Epidermal melanocyte (primary cell): ENCODE results near the gene NRXN3.

ENCODE experiments used
- DNase-seq: peaks from one replicate; pipeline ENCODE4 v3.0.0; 2011; ENCODE audit warnings: low spot score; ENCODE audit not compliant: insufficient read length

The NRXN3 gene

GRCh38 chr14:78319887-78320635 lies 149.9 kb downstream of the NRXN3 start:
- DNase-seq, result no peak

GRCh38 chr14:78324353-78324752 lies 154.2 kb downstream of the NRXN3 start:
- no peak for DNase-seq

- DNase-seq, result no peak
These were observed 155.7 kb downstream of the NRXN3 start for GRCh38 chr14:78325911-78326310.

- no peak for DNase-seq
These were observed 157.5 kb downstream of the NRXN3 start for GRCh38 chr14:78327426-78328221.

- no peak for DNase-seq
These were observed 159.2 kb downstream of the NRXN3 start for GRCh38 chr14:78329371-78329770.

- DNase-seq, result no peak
These were observed 165.4 kb downstream of the NRXN3 start for GRCh38 chr14:78335531-78335930.

- no peak for DNase-seq
These were observed 170.1 kb downstream of the NRXN3 start for GRCh38 chr14:78340250-78340649.

GRCh38 chr14:78341827-78342389 lies 171.7 kb downstream of the NRXN3 start:
- no peak for DNase-seq

- no peak for DNase-seq
These were observed 172.7 kb downstream of the NRXN3 start for GRCh38 chr14:78342879-78343278.

- DNase-seq, result no peak
These were observed 174.1 kb downstream of the NRXN3 start for GRCh38 chr14:78344290-78344689.

- DNase-seq, result no peak
These were observed 175.1 kb downstream of the NRXN3 start for GRCh38 chr14:78345131-78345744.

GRCh38 chr14:78346747-78347146 lies 176.6 kb downstream of the NRXN3 start:
- no peak for DNase-seq

GRCh38 chr14:78355109-78355508 lies 184.9 kb downstream of the NRXN3 start:
- DNase-seq, result no peak

- DNase-seq, result no peak
These were observed 186.2 kb downstream of the NRXN3 start for GRCh38 chr14:78356391-78356790.

GRCh38 chr14:78358591-78358990 lies 188.4 kb downstream of the NRXN3 start:
- no peak for DNase-seq

- no peak for DNase-seq
These were observed 189.4 kb downstream of the NRXN3 start for GRCh38 chr14:78359581-78359980.

GRCh38 chr14:78363008-78363407 lies 192.8 kb downstream of the NRXN3 start:
- DNase-seq, result no peak

- no peak for DNase-seq
These were observed 197.2 kb downstream of the NRXN3 start for GRCh38 chr14:78367355-78367754.

GRCh38 chr14:78383060-78383459 lies 212.9 kb downstream of the NRXN3 start:
- no peak for DNase-seq

GRCh38 chr14:78398216-78398615 lies 228.0 kb downstream of the NRXN3 start:
- no peak for DNase-seq

- no peak for DNase-seq
These were observed 229.2 kb downstream of the NRXN3 start for GRCh38 chr14:78399316-78399889.

- no peak for DNase-seq
These were observed 231.7 kb downstream of the NRXN3 start for GRCh38 chr14:78401866-78402265.
